OCI-LY3 (cell line): ENCODE data around the gene CCL23.

Experiments
- H2AFZ ChIP-seq: fragments of 200-600, 300-600 bp; shearing (Covaris generic); 2 replicates; pipeline ENCODE4 v1.6.0; 2014; ENCODE audit warnings: antibody characterized with exemption, low read depth, low read length
- H3K27ac ChIP-seq: fragments of 200-600, 300-600 bp; sonication (generic); 2 replicates; pipeline ENCODE4 v1.5.1; 2014; ENCODE audit warnings: mild to moderate bottlenecking, low read length, moderate library complexity, mixed read lengths
- H3K27me3 ChIP-seq: fragments of 200-600, 300-600 bp; sonication (generic); 2 replicates; pipeline ENCODE4 v1.6.1; 2014; ENCODE audit warnings: low read depth, low read length, mixed read lengths
- H3K36me3 ChIP-seq: fragments of 200-600, 300-600 bp; sonication (generic); replicated peaks from 2 replicates; pipeline ENCODE3; 2014; ENCODE audit warnings: low read depth, low read length, mixed read lengths
- H3K4me1 ChIP-seq: fragments of 300-600, 200-600 bp; sonication (generic); 2 replicates; pipeline ENCODE4 v1.6.1; 2014; ENCODE audit warnings: low read length, mixed read lengths
- H3K4me2 ChIP-seq: fragments of 200-600, 300-600 bp; sonication (generic); 2 replicates; pipeline ENCODE4 v1.6.1; 2014; ENCODE audit warnings: low read length, mixed read lengths
- H3K4me3 ChIP-seq: fragments of 300-600, 200-600 bp; sonication (generic); 2 replicates; pipeline ENCODE4 v1.5.1; 2014; ENCODE audit warnings: antibody characterized with exemption, mild to moderate bottlenecking, low read length, moderate library complexity
- H3K79me2 ChIP-seq: fragments of 300-600, 200-600 bp; shearing (Covaris generic); 2 replicates; pipeline ENCODE4 v1.6.1; 2014; ENCODE audit warnings: mild to moderate bottlenecking, low read length, mixed read lengths
- H3K9ac ChIP-seq: fragments of 300-600, 200-600 bp; shearing (Covaris generic); 2 replicates; pipeline ENCODE4 v1.6.0; 2014; ENCODE audit warnings: mild to moderate bottlenecking, low read length, moderate library complexity
- H3K9me3 ChIP-seq: fragments of 200-600, 300-600 bp; shearing (Covaris generic); 2 replicates; pipeline ENCODE4 v1.6.1; 2014; ENCODE audit warnings: low read length, mixed read lengths; ENCODE audit not compliant: insufficient read depth
- H4K20me1 ChIP-seq: fragments of 200-600, 300-600 bp; sonication (generic); 2 replicates; pipeline ENCODE4 v1.6.1; 2016; ENCODE audit warnings: low read length, mixed read lengths; ENCODE audit not compliant: insufficient read depth
- CTCF ChIP-seq: fragments of 200-600, 300-600 bp; sonication (generic); IDR thresholded peaks from 2 replicates; pipeline ENCODE4 v1.5.1; 2014; ENCODE audit warnings: antibody characterized with exemption, low read length, low read depth
- EZH2phosphoT487 ChIP-seq: fragments of 200-600 bp; shearing (Covaris generic); IDR thresholded peaks from 2 replicates; pipeline ENCODE4 v1.6.1; 2018; ENCODE audit warnings: antibody characterized with exemption, mixed run types, low read depth

The CCL23 gene

DNA sequence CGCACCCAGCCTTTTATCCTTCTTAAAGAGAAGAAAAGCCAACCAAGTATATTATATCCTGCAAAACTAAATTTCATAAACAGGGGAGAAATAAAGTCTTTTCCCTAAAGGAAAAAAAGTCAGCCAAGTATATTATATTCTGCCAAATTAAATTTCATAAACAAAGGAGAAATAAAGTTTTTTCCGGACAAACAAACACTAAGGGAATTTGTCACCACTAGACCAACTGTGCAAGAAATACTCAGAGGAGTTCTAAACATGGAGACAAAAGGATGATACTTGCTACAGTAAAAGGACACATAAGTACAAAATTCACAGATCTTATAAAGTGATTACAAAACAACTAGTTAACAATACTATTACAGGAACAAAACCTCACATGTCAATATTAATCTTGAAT lies 31.9 kb upstream of the CCL23 start:
- H2AFZ ChIP-seq: no peak overlapping the region
- H3K27me3 ChIP-seq: peaks cover 53% of the 10 kb centered on the region

GRCh38 chr17:36048066-36048465 lies 30.3 kb upstream of the CCL23 start:
- no peaks in the 10 kb centered on the region for H4K20me1 ChIP-seq
- H3K4me1 ChIP-seq: no peaks in the 10 kb centered on the region
- peaks cover 16% of the 10 kb centered on the region; the same call in 1 of the 2 replicates for H3K9me3 ChIP-seq
- no peak overlapping the region for H3K9ac ChIP-seq
- no peak overlapping the region for H2AFZ ChIP-seq
- H3K36me3 ChIP-seq: no peaks in the 10 kb centered on the region
- no peak overlapping the region for H3K4me2 ChIP-seq
- peaks cover 55% of the 10 kb centered on the region for H3K27me3 ChIP-seq
- no peak overlapping the region for H3K4me3 ChIP-seq
- H3K79me2 ChIP-seq: no peaks in the 10 kb centered on the region
- H3K27ac ChIP-seq: no peak overlapping the region
- TF ChIP-seq EZH2phosphoT487 (no peak), CTCF (no peak)

More for the DNA sequence above, 31.9 kb upstream of the CCL23 start:
- no peaks in the 10 kb centered on the region for H4K20me1 ChIP-seq
- H3K4me1 ChIP-seq: no peaks in the 10 kb centered on the region
- no peak for TF ChIP-seq CTCF
- no peak for TF ChIP-seq EZH2phosphoT487
- no peaks in the 10 kb centered on the region for H3K36me3 ChIP-seq
- H3K27ac ChIP-seq: no peak overlapping the region
- no peak overlapping the region for H3K4me2 ChIP-seq
- no peaks in the 10 kb centered on the region for H3K79me2 ChIP-seq
- H3K4me3 ChIP-seq: no peak overlapping the region
- H3K9me3 ChIP-seq: peaks cover 16% of the 10 kb centered on the region; the same call in 1 of the 2 replicates
- no peak overlapping the region for H3K9ac ChIP-seq

DNA sequence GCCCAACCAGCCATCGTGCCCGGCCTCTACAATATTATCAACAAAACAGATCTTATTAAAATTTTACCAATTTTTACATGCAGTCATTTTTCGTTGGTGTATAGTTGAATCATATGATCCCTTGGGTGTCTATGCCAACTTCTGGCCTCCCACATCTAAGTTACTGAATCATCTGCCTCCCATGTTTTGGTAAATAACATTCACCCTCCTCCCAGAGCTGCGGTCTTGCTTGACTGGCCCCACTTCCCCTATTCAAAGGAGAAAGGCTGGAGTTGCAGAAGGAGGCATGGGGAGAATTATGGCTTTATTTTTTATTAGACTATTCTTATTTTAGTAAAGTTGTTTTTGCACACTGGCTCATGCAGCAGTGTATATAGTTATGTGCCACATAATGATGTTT lies 18.5 kb upstream of the CCL23 start:
- Histone ChIP-seq H3K79me2 (no peaks in the 10 kb centered on the region), H3K4me1 (peaks cover 24% of the 10 kb centered on the region), H3K4me2 (no peak overlapping the region), H3K9ac (no peak overlapping the region), H2AFZ (no peak overlapping the region), H3K27me3 (peaks cover 36% of the 10 kb centered on the region), H3K9me3 (no peaks in the 10 kb centered on the region), H3K4me3 (no peak overlapping the region), H3K27ac (no peak overlapping the region), H3K36me3 (no peaks in the 10 kb centered on the region), H4K20me1 (no peaks in the 10 kb centered on the region)
- TF ChIP-seq EZH2phosphoT487: no peak
- TF ChIP-seq CTCF: no peak

DNA sequence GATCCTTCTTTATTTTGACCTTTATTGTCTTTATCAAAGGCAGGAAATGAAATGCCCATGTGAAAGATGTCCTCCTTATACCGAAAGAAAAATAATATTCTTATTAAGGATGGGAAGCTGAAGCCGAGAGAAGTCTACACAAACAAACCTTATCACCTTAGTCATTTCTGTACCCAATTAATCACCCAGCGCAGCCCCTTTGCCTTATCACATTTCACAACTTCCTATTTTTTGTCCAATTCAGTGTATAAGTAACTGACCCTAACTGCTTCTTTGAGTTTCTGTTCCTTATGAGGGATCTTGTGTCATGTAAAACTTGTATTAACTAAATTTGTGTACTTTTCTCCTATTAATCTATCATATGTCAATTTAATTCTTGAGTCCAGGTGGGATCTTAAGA lies 16.4 kb upstream of the CCL23 start:
- H3K9ac ChIP-seq: no peak overlapping the region
- no peaks in the 10 kb centered on the region for H3K79me2 ChIP-seq
- peaks cover 54% of the 10 kb centered on the region for H3K27me3 ChIP-seq
- peaks cover 24% of the 10 kb centered on the region for H3K4me1 ChIP-seq
- TF ChIP-seq CTCF (no peak), EZH2phosphoT487 (no peak)
- peak overlapping the region; percentile 72 for H3K4me2 ChIP-seq
- peak overlapping the region; percentile 29 for H3K4me3 ChIP-seq
- no peaks in the 10 kb centered on the region for H3K9me3 ChIP-seq
- H2AFZ ChIP-seq: no peak overlapping the region
- no peaks in the 10 kb centered on the region for H3K36me3 ChIP-seq
- no peaks in the 10 kb centered on the region for H4K20me1 ChIP-seq
- no peak overlapping the region for H3K27ac ChIP-seq
